GM12872 (cell line): ENCODE measurements around the gene PTBP1.

ENCODE experiments used
- CTCF ChIP-seq: IDR thresholded peaks from 3 replicates; pipeline ENCODE4 v1.5.1; 2011; ENCODE audit warnings: low read depth, mild to moderate bottlenecking, low read length, moderate library complexity; ENCODE audit not compliant: insufficient read depth

The PTBP1 gene

GRCh38 chr19:853014-853585 lies 55.8 kb downstream of the PTBP1 start:
- TF ChIP-seq CTCF: no peak

DNA sequence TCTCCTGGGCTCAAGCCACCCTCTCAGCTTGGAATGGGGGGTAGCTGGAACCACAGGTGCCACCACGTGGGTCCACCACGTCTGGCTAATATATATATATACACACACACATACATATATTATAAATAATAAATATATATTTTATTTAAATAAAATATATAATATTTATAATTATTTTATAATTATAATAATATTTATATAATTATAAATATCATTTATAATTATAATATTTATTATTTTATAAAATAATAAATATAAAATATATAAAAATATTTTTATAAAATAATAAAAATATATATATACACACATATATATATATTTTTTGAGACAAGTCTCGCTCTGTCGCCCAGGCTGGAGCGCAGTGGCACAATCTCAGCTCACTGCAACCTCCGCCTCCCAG lies 57.3 kb downstream of the PTBP1 start:
- no peak for TF ChIP-seq CTCF

- TF ChIP-seq CTCF: no peak
Measured at GRCh38 chr19:855142-855541, 57.9 kb downstream of the PTBP1 start.

- no peak for TF ChIP-seq CTCF
Measured at GRCh38 chr19:855566-856120, 58.4 kb downstream of the PTBP1 start.

GRCh38 chr19:858284-858683 lies 61.0 kb downstream of the PTBP1 start:
- no peak for TF ChIP-seq CTCF

GRCh38 chr19:858868-859843 lies 61.9 kb downstream of the PTBP1 start, which contains the start of gene CFD:
Gene CFD (plus strand): TSS chr19:859664. CDS start chr19:859690, 26 bp downstream.
- no peak for TF ChIP-seq CTCF

DNA sequence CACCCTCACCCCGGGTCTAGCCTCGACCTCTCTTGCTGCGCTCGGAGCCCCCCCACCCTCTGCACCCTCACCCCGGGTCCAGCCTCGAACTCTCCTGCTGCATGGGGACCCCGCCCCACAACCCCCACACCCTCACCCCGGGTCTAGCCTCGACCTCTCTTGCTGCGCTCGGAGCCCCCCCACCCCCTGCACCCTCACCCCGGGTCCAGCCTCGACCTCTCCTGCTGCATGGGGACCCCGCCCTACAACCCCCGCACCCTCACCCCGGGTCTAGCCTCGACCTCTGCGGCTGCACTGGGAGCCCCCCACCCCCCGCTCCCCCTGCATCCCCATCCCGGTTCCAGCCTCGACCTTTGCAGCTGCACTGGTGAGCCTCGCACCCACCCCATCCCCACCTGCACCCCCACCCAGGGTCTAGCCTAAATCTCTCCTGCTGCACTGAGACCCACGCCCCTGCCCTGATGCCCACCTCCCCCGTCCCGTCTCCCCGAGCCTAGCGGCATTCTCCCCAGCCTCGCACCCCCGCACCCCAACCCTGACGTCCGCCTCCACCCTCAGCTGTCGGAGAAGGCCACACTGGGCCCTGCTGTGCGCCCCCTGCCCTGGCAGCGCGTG lies 64.0 kb downstream of the PTBP1 start:
- no peak for TF ChIP-seq CTCF
